KMS-11 (cell line): ENCODE data around the gene ZNF385A.

Source experiments
- H2AFZ ChIP-seq: fragments of 200-600 bp; sonication (generic); 2 replicates; pipeline ENCODE4 v1.6.1; 2016; ENCODE audit warnings: antibody characterized with exemption, mixed run types, low read depth
- H3K27ac ChIP-seq: fragments of 200-600 bp; sonication (generic); 2 replicates; pipeline ENCODE4 v1.6.1; 2016; ENCODE audit warnings: mild to moderate bottlenecking, mixed run types
- H3K27me3 ChIP-seq: fragments of 200-600 bp; sonication (generic); 2 replicates; pipeline ENCODE4 v1.6.1; 2017; ENCODE audit warnings: mild to moderate bottlenecking, low read depth, mixed run types, moderate library complexity; ENCODE audit not compliant: insufficient read depth
- H3K36me3 ChIP-seq: fragments of 200-600 bp; sonication (generic); 2 replicates; pipeline ENCODE4 v1.6.1; 2017; ENCODE audit warnings: mild to moderate bottlenecking, mixed run types; ENCODE audit not compliant: insufficient read depth
- H3K4me1 ChIP-seq: fragments of 200-600 bp; sonication (generic); 2 replicates; pipeline ENCODE4 v1.6.1; 2016; ENCODE audit warnings: mild to moderate bottlenecking, low read depth, mixed run types; ENCODE audit not compliant: poor library complexity, severe bottlenecking
- H3K4me2 ChIP-seq: fragments of 200-600 bp; sonication (generic); 2 replicates; pipeline ENCODE4 v1.7.0; 2016; ENCODE audit warnings: mild to moderate bottlenecking, mixed run types
- H3K4me3 ChIP-seq: fragments of 200-600 bp; sonication (generic); IDR thresholded peaks from 2 replicates; pipeline ENCODE4 v1.6.1; 2017; ENCODE audit warnings: low read depth, low read length, mixed read lengths; ENCODE audit not compliant: insufficient read depth
- H3K79me2 ChIP-seq: fragments of 200-600 bp; sonication (generic); 2 replicates; pipeline ENCODE4 v1.6.1; 2016; ENCODE audit warnings: low read depth, mixed run types; ENCODE audit not compliant: insufficient read depth
- H3K9ac ChIP-seq: fragments of 200-600 bp; sonication (generic); 2 replicates; pipeline ENCODE4 v1.6.1; 2016; ENCODE audit warnings: mild to moderate bottlenecking, mixed run types
- H4K20me1 ChIP-seq: fragments of 200-600 bp; sonication (generic); 2 replicates; pipeline ENCODE4 v1.6.1; 2016; ENCODE audit warnings: mild to moderate bottlenecking, mixed run types; ENCODE audit not compliant: insufficient read depth
- TF ChIP-seq, protein P1 (sequence below): fragments of 200-600 bp; sonication (generic); conservative IDR thresholded peaks from 2 replicates; pipeline ENCODE4 v1.6.1; 2017; ENCODE audit warnings: low read depth, mild to moderate bottlenecking, antibody characterized with exemption, low read length, moderate library complexity, mixed read lengths

ZNF385A gene

DNA sequence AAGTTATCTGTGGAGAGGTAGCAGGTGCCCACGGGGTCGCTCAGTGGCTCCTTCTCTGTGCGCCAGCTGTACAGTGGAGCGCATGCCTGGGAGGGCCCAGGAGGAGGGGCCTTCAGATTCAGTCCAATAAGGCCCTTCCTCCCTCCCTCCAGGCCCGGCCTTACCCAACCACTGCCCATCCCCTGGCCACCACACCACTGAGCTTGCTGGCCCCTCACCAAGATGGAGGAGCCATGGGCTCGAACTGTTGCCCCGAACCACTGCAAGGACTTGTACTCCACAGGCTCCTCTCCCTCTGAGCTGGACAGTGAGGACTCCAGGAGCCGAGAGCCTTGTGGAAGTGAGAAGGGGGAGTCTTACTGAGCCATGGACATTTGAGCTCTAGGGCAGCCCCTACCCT lies 24.7 kb upstream of the ZNF385A start:
- no peaks in the 10 kb centered on the region for H3K79me2 ChIP-seq
- TF ChIP-seq, protein P1, sequence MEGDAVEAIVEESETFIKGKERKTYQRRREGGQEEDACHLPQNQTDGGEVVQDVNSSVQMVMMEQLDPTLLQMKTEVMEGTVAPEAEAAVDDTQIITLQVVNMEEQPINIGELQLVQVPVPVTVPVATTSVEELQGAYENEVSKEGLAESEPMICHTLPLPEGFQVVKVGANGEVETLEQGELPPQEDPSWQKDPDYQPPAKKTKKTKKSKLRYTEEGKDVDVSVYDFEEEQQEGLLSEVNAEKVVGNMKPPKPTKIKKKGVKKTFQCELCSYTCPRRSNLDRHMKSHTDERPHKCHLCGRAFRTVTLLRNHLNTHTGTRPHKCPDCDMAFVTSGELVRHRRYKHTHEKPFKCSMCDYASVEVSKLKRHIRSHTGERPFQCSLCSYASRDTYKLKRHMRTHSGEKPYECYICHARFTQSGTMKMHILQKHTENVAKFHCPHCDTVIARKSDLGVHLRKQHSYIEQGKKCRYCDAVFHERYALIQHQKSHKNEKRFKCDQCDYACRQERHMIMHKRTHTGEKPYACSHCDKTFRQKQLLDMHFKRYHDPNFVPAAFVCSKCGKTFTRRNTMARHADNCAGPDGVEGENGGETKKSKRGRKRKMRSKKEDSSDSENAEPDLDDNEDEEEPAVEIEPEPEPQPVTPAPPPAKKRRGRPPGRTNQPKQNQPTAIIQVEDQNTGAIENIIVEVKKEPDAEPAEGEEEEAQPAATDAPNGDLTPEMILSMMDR = no peak
- no peak overlapping the region for H3K27ac ChIP-seq
- H3K36me3 ChIP-seq = no peaks in the 10 kb centered on the region
- H3K27me3 ChIP-seq = no peaks in the 10 kb centered on the region; the same call in 1 of the 2 replicates
- H2AFZ ChIP-seq = no peak overlapping the region
- no peaks in the 10 kb centered on the region for H4K20me1 ChIP-seq
- H3K4me2 ChIP-seq = no peak overlapping the region
- H3K4me3 ChIP-seq = no peak overlapping the region
- H3K9ac ChIP-seq = no peak overlapping the region
- no peaks in the 10 kb centered on the region for H3K4me1 ChIP-seq

DNA sequence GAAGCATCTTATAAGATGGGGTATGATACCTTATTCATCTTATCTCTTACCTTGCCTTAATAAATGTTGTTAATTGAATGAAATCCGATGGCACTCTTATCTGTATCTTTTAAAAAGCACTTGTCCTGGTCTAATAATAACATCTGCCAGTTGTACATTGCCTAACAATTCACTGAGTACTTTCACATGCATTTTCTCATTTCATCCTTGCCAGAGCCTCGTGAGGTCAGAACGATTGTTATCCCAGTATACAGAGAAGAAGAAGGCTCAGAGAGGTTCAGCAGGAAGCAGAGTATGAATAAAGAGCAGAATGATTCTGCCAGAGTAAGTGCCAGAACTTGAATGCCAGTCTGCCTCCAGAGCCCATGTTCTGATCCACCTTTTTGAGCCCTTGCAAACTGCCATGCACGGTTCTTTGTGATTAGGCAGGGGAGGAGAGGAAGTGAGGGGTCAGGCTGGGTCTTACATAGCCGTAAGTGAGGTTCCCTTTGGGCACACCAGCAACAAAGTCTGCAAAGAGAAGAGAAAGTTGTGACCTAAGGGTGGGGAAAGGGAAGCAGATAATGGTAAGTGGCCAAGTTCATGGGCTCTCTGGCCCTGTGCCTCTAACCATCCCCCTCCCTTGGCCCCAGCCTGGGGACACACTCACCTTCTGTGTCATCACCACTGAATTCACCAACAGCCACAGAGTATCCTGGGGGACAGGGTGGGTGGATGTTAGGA lies 22.8 kb upstream of the ZNF385A start:
- H3K27me3 ChIP-seq = no peaks in the 10 kb centered on the region; the same call in 1 of the 2 replicates
- H2AFZ ChIP-seq = no peak overlapping the region
- TF ChIP-seq, protein P1 = no peak
- no peak overlapping the region for H3K27ac ChIP-seq
- H3K36me3 ChIP-seq = no peaks in the 10 kb centered on the region
- H4K20me1 ChIP-seq = no peaks in the 10 kb centered on the region
- H3K4me2 ChIP-seq = no peak overlapping the region
- H3K79me2 ChIP-seq = no peaks in the 10 kb centered on the region
- H3K4me1 ChIP-seq = no peaks in the 10 kb centered on the region
- H3K9ac ChIP-seq = no peak overlapping the region
- H3K4me3 ChIP-seq = no peak overlapping the region

DNA sequence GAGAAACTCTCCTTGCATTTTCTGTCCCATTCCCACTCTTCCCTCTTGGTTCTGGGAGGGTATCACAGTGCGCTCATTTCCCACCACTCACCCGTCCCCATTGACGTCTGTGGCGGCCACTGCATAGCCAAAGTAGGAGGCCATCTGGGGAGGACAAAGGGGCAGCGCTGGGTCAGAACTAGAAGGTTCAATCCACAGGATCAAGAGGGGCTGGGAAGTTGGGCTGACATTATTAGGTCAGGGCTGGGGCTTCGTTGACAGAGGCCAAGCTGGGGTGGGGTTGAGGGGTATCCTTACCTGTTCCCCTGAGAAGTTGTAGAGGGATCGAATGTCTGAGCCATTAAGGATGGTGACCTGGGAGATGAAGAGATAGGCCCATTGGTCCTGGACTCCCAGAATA lies 21.0 kb upstream of the ZNF385A start:
- H3K36me3 ChIP-seq = no peaks in the 10 kb centered on the region
- H3K9ac ChIP-seq = no peak overlapping the region
- H3K27ac ChIP-seq = no peak overlapping the region
- no peak overlapping the region for H3K4me3 ChIP-seq
- no peaks in the 10 kb centered on the region; the same call in 1 of the 2 replicates for H3K27me3 ChIP-seq
- TF ChIP-seq, protein P1 = no peak
- no peaks in the 10 kb centered on the region for H4K20me1 ChIP-seq
- no peaks in the 10 kb centered on the region for H3K4me1 ChIP-seq
- no peak overlapping the region for H2AFZ ChIP-seq
- H3K4me2 ChIP-seq = no peak overlapping the region
- H3K79me2 ChIP-seq = no peaks in the 10 kb centered on the region

DNA sequence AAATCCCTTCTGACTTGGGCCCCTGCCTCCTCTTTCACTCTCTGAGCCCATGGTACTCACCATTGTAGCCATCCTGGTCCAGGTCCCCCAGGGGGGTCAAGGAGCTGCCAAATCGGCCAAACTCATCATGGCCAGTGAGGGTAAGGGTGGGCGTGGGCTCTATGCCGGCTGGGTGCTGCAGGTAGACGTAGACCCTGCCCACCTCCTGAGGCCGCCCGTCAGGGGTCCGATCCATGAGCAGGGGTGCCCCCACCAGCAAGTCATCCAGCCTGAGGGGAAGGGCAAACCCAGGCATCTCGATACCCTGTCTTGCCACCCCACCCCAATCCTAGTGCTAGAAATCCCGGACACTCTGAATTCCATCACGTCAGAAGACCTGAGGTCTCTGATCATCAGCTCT lies 20.6 kb upstream of the ZNF385A start:
- H3K4me1 ChIP-seq = no peaks in the 10 kb centered on the region
- H3K79me2 ChIP-seq = no peaks in the 10 kb centered on the region
- H2AFZ ChIP-seq = no peak overlapping the region
- H3K27ac ChIP-seq = no peak overlapping the region
- no peaks in the 10 kb centered on the region for H4K20me1 ChIP-seq
- H3K9ac ChIP-seq = no peak overlapping the region
- TF ChIP-seq, protein P1 = no peak
- no peaks in the 10 kb centered on the region for H3K36me3 ChIP-seq
- no peak overlapping the region for H3K4me2 ChIP-seq
- no peaks in the 10 kb centered on the region; the same call in 1 of the 2 replicates for H3K27me3 ChIP-seq
- H3K4me3 ChIP-seq = no peak overlapping the region
